Measurements from ENCODE around the gene EMSY. TPM values are rescaled to one million over a fixed set of nuclear protein-coding genes. Genes with fewer than 3 reads are reported as not detected.

EMSY gene
- total and polyA plus RNA-seq, 2 of the 8 experiments (the other 6 are each of a cell fraction or from before 2014, with no cell fraction given): 29.6 to 34.6 TPM

GRCh38 chr11:76568621-76569020, 123.8 kb downstream of the EMSY start:
- no peaks in the 10 kb centered on the region for H3K9me3 ChIP-seq (ENCODE audit: insufficient read depth in 2 of 2, low read depth in 1 of 2, low read length in 1 of 2)
- TF ChIP-seq HDAC6 (IDR thresholded peaks at IDR 0.05; ENCODE audit: low read depth, low read length) (no peak), YY1 (IDR thresholded peaks at IDR 0.05; ENCODE audit: low read depth, low read length) (no peak), RNF2 (IDR thresholded peaks at IDR 0.05; ENCODE audit: borderline replicate concordance, low read depth, low read length, missing control alignments, poor library complexity, severe bottlenecking) (no peak), CEBPB (IDR thresholded peaks at IDR 0.05; ENCODE audit: low read depth, low read length) (no peak), CREB1 (IDR thresholded peaks at IDR 0.05) (no peak)
- TF ChIP-seq, protein P1, sequence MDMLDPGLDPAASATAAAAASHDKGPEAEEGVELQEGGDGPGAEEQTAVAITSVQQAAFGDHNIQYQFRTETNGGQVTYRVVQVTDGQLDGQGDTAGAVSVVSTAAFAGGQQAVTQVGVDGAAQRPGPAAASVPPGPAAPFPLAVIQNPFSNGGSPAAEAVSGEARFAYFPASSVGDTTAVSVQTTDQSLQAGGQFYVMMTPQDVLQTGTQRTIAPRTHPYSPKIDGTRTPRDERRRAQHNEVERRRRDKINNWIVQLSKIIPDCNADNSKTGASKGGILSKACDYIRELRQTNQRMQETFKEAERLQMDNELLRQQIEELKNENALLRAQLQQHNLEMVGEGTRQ (IDR thresholded peaks at IDR 0.05; ENCODE audit: low read length): no peak
- H3K4me1 ChIP-seq (replicated peaks in 1 of 4; ENCODE audit: control insufficient read depth in 3 of 4, insufficient read depth in 4 of 4, low read length in 3 of 4): no peaks in the 10 kb centered on the region
- H3K23me2 ChIP-seq (ENCODE audit: low read depth, low read length): no peaks in the 10 kb centered on the region
- no peaks in the 10 kb centered on the region for H3K79me1 ChIP-seq (ENCODE audit: low read depth, low read length)
- H2BK12ac ChIP-seq (ENCODE audit: low read depth, low read length): no peak overlapping the region
- POLR2A ChIA-PET (ENCODE audit: partially characterized antibody): no interaction called here
- no peak overlapping the region for H3K14ac ChIP-seq (ENCODE audit: insufficient read length)
- WGBS, 2 experiments (ENCODE audit: extremely low coverage in 1 of 2, insufficient coverage in 1 of 2, insufficient read length in 1 of 2, insufficient replicate concordance in 2 of 2, low coverage in 1 of 2, low lambda C conversion rate in 2 of 2, missing lambda C conversion rate in 1 of 2): 81% methylated on average over 1 of the region's 1 CpG; no CpG with 5 or more reads in 1 of the 2 experiments
- no peak overlapping the region for H3K56ac ChIP-seq (replicated peaks; ENCODE audit: insufficient read length, low read depth, low read length)
- no peaks in the 10 kb centered on the region for H4K20me1 ChIP-seq (replicated peaks in 1 of 2; ENCODE audit: control insufficient read depth in 1 of 2, insufficient read depth in 2 of 2, low read length in 2 of 2)
- H2AFZ ChIP-seq (ENCODE audit: low read length): no peak overlapping the region
- H2BK20ac ChIP-seq (ENCODE audit: low read length): no peak overlapping the region
- no peak overlapping the region for H4K91ac ChIP-seq (replicated peaks; ENCODE audit: insufficient read length, low read length)
- H3K18ac ChIP-seq (ENCODE audit: extremely low read depth, low read length): no peak overlapping the region
- DNase-seq (ENCODE audit: low read depth in 1 of 2, low spot score in 2 of 2) (no peak), FAIRE-seq (no peak)
- no peak overlapping the region for H3K4me3 ChIP-seq (ENCODE audit: extremely low read depth in 1 of 4, insufficient read depth in 2 of 4, low read depth in 3 of 4, low read length in 4 of 4)
- no peak overlapping the region for H3K4me2 ChIP-seq (ENCODE audit: insufficient read depth in 1 of 2, low read depth in 2 of 2, low read length in 2 of 2)
- no peak overlapping the region for H4K5ac ChIP-seq (ENCODE audit: insufficient read length, low read depth, low read length)
- CTCF ChIA-PET (ENCODE audit: partially characterized antibody): interaction anchor here (0.8 to 1.1 kb wide), 2 partner anchors 11 to 152 kb away, joined by 3 to 5 read pairs; no protein-coding TSS in a partner anchor
- H3K79me2 ChIP-seq (ENCODE audit: control insufficient read depth in 1 of 2, insufficient read depth in 2 of 2, low read length in 2 of 2): no peaks in the 10 kb centered on the region
- no peak overlapping the region for H2BK5ac ChIP-seq (ENCODE audit: low read depth, low read length)
- H3K23ac ChIP-seq (ENCODE audit: insufficient read length): no peak overlapping the region
- H4K8ac ChIP-seq (ENCODE audit: extremely low read depth, insufficient read depth, low read length): no peak overlapping the region
- H2BK120ac ChIP-seq (replicated peaks; ENCODE audit: low read depth, low read length): no peak overlapping the region
- H3K9ac ChIP-seq (replicated peaks in 1 of 4; ENCODE audit: extremely low read depth in 1 of 4, low read depth in 3 of 4, low read length in 3 of 4): no peak overlapping the region
- no peaks in the 10 kb centered on the region for H3K27me3 ChIP-seq (replicated peaks in 1 of 4; ENCODE audit: control insufficient read depth in 3 of 4, extremely low read depth in 1 of 4, insufficient read depth in 3 of 4, low read length in 3 of 4)
- H2AK5ac ChIP-seq (ENCODE audit: low read depth, low read length): no peak overlapping the region
- no peak overlapping the region for H2BK15ac ChIP-seq (ENCODE audit: low read length)
- H3K4ac ChIP-seq (replicated peaks; ENCODE audit: insufficient read length, low read depth, low read length): no peak overlapping the region
- H3K36me3 ChIP-seq (ENCODE audit: control insufficient read depth in 2 of 4, insufficient read depth in 4 of 4, low read length in 3 of 4): no peaks in the 10 kb centered on the region
- H3K27ac ChIP-seq (ENCODE audit: low read depth, low read length): no peak overlapping the region
